Liver (tissue), 3 donors: ENCODE data around the gene TNFRSF1B.

ENCODE experiments used
- CTCF ChIP-seq: fragments of 150-350 bp; IDR thresholded peaks from 2 replicates; pipeline ENCODE4 v1.5.1; 2017; ENCODE audit warnings: improper control_type of control experiment, low read depth, low read length; ENCODE audit not compliant: missing input control
- EGR1 ChIP-seq, 2 donors: IDR thresholded peaks; 2 replicates each; pipeline ENCODE4 v1.6.1; 2016 to 2018; ENCODE audit warnings: antibody characterized with exemption in 2 of 2, low read depth in 2 of 2
- REST ChIP-seq: IDR thresholded peaks from 2 replicates; pipeline ENCODE4 v1.6.1; 2016; ENCODE audit warnings: antibody characterized with exemption, mild to moderate bottlenecking
- SP1 ChIP-seq: IDR thresholded peaks from 2 replicates; pipeline ENCODE4 v1.6.1; 2018; ENCODE audit warnings: antibody characterized with exemption, mild to moderate bottlenecking
- TAF1 ChIP-seq: conservative IDR thresholded peaks from 2 replicates; pipeline ENCODE4 v1.6.1; 2016; ENCODE audit warnings: antibody characterized with exemption, mild to moderate bottlenecking
- TF ChIP-seq, protein P1 (sequence below): IDR thresholded peaks from 2 replicates; pipeline ENCODE4 v1.6.1; 2016; ENCODE audit warnings: antibody characterized with exemption
- donor health status: healthy.
- donor health status: healthy.

- no peak for TF ChIP-seq REST
- no peak for TF ChIP-seq EGR1 (IDR thresholded peaks at IDR 0.05; ENCODE audit: low read depth in 2 of 2)
- no peak for TF ChIP-seq SP1
- no peak for TF ChIP-seq TAF1
- no peak for TF ChIP-seq CTCF
- TF ChIP-seq, protein P1, sequence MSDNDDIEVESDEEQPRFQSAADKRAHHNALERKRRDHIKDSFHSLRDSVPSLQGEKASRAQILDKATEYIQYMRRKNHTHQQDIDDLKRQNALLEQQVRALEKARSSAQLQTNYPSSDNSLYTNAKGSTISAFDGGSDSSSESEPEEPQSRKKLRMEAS, result no peak
These were observed 34.8 kb downstream of the TNFRSF1B start for GRCh38 chr1:12201352-12202189.
